Measurements from ENCODE around the gene MRPL24. TPM values are rescaled to one million over a fixed set of nuclear protein-coding genes. Genes with fewer than 3 reads are reported as not detected.

Gene MRPL24
- total RNA-seq, 2 experiments from 2014 or later = 59.8 to 62.6 TPM

- no peak overlapping the region for H3K4me3 Mint-ChIP-seq
- no peaks in the 10 kb centered on the region for H3K36me3 Mint-ChIP-seq (ENCODE audit: low read depth)
- H3K4me1 Mint-ChIP-seq (ENCODE audit: low read depth) = peaks cover 29% of the 10 kb centered on the region
- DNase-seq (no peak), ATAC-seq (no peak)
- H3K27ac Mint-ChIP-seq = peak overlapping the region; percentile 5
- H3K9me3 Mint-ChIP-seq (ENCODE audit: insufficient read depth) = no peaks in the 10 kb centered on the region
- peaks cover 53% of the 10 kb centered on the region for H3K27me3 Mint-ChIP-seq (ENCODE audit: low read depth)
- POLR2A ChIA-PET = interaction anchor here (0.9 kb wide), 1 partner anchor 100 kb away, joined by 3 read pairs; the partner anchor contains the start of gene NAXE
- CTCF ChIA-PET = interaction anchor here (1.0 to 19.7 kb wide), 7 partner anchors 13 to 184 kb away, joined by 3 to 543 read pairs (median 69); partner anchors contain the start of genes CRABP2, INSRR, ISG20L2 and METTL25B
Measured at GRCh38 chr1:156691665-156692440, 49.0 kb downstream of the MRPL24 start.

DNA sequence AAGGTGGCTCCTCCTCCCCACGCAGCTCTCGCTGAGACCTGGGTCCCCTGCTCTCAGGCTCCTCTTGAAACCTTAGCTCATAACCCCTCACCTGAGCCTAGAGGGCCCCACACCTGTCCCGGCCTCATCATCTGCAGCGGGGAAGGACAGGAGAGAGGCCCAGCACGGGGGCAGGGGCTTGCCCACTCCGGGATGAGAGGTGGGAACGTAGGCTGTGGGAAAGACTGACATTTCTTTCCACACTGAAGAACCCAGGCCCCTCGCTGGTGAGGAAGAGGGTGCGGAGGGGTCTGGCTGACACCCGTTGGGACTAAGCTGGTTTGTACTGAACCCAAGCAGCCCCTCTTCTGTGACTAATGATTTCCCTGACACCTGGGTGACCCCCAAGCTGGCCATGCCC lies 49.7 kb downstream of the MRPL24 start:
- POLR2A ChIA-PET = interaction anchor here (0.9 kb wide), 1 partner anchor 99 kb away, joined by 3 read pairs; the partner anchor contains the start of gene NAXE
- DNase-seq (no peak), ATAC-seq (no peak)
- Mint-ChIP-seq H3K27ac (no peak overlapping the region), H3K36me3 (ENCODE audit: low read depth) (no peaks in the 10 kb centered on the region), H3K4me1 (ENCODE audit: low read depth) (peaks cover 29% of the 10 kb centered on the region), H3K27me3 (ENCODE audit: low read depth) (peaks cover 53% of the 10 kb centered on the region), H3K9me3 (ENCODE audit: insufficient read depth) (no peaks in the 10 kb centered on the region), H3K4me3 (no peak overlapping the region)
- CTCF ChIA-PET = interaction anchor here (1.0 to 19.7 kb wide), 9 partner anchors 12 to 199 kb away, joined by 3 to 543 read pairs (median 67); partner anchors contain the start of genes CRABP2, INSRR, ISG20L2 and METTL25B

DNA sequence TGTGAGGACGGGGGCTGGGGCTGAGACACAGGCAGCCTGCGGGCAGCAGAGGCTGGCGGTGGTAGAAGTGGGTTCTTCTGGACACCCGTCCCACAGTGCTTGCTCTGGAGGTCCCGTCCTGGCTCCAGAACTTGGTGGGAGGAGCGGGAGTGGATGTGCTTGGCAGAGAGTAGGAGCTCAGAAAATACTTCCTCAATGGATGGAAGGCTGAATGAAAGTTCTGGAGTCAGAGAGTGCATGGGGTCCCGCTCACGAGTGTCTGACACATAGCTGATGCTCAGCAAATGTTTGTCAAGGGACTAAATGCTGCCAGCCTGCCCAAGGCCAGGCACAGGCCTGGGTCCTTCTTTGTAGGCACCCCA lies 50.2 kb downstream of the MRPL24 start:
- POLR2A ChIA-PET = interaction anchor here (0.7 to 2.1 kb wide), 5 partner anchors 11 to 99 kb away, joined by 3 to 16 read pairs (median 5); partner anchors contain the start of gene NAXE
- Mint-ChIP-seq H3K27ac (no peak overlapping the region), H3K9me3 (ENCODE audit: insufficient read depth) (no peaks in the 10 kb centered on the region), H3K36me3 (ENCODE audit: low read depth) (no peaks in the 10 kb centered on the region), H3K4me3 (no peak overlapping the region), H3K27me3 (ENCODE audit: low read depth) (peaks cover 54% of the 10 kb centered on the region), H3K4me1 (ENCODE audit: low read depth) (peaks cover 29% of the 10 kb centered on the region)
- CTCF ChIA-PET = interaction anchor here (0.9 to 19.7 kb wide), 20 partner anchors 12 to 245 kb away, joined by 3 to 543 read pairs (median 10); partner anchors contain the start of genes CRABP2, INSRR, ISG20L2 and METTL25B
- DNase-seq (no peak), ATAC-seq (no peak)

DNA sequence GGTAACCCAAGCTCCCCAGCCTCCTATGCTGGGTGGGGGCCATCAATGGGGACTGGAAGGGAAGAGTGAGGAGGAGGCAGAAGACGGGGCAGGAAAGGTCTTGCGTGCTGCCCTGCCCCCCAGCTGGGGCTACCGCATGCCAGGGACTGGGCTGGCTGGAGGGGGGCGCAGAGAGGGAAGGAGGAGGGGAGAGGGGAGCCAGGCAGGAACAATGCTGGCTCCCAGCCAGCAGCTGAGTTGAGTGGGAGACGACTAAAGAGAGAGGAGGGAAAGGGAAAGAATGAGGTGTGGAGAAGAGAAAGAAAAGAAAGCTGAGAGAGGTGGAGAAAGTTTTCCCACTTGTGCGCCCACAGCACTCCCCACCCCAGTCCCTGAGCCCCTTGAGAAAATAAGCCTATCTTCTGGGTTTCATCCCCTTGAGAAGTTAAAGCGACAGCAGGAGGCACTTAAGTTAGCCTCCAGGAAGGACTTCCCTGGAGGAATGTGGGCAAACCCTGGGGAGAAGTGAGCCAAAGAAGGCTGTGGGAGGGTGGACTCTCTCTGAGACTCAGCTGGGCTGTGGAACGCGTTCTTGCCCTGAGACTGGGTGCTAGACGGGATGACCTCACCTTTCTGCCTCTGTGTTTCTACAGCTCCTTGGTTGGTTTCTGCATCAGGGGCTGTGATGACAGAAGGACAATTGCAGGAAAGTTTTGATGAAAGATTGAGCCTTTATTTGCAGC lies 50.8 kb downstream of the MRPL24 start:
- ATAC-seq (no peak), DNase-seq (no peak)
- Mint-ChIP-seq H3K27ac (no peak overlapping the region), H3K4me1 (ENCODE audit: low read depth) (peaks cover 29% of the 10 kb centered on the region), H3K9me3 (ENCODE audit: insufficient read depth) (no peaks in the 10 kb centered on the region), H3K27me3 (ENCODE audit: low read depth) (peaks cover 57% of the 10 kb centered on the region), H3K4me3 (no peak overlapping the region), H3K36me3 (ENCODE audit: low read depth) (no peaks in the 10 kb centered on the region)
- CTCF ChIA-PET = interaction anchor here (0.6 to 19.7 kb wide), 48 partner anchors 11 to 445 kb away, joined by 3 to 543 read pairs (median 4); partner anchors contain the start of genes CRABP2, INSRR, ISG20L2 and METTL25B
- POLR2A ChIA-PET = interaction anchor here (0.7 to 2.1 kb wide), 5 partner anchors 11 to 66 kb away, joined by 3 to 16 read pairs (median 5); partner anchors contain the start of genes ISG20L2 and METTL25B

DNA sequence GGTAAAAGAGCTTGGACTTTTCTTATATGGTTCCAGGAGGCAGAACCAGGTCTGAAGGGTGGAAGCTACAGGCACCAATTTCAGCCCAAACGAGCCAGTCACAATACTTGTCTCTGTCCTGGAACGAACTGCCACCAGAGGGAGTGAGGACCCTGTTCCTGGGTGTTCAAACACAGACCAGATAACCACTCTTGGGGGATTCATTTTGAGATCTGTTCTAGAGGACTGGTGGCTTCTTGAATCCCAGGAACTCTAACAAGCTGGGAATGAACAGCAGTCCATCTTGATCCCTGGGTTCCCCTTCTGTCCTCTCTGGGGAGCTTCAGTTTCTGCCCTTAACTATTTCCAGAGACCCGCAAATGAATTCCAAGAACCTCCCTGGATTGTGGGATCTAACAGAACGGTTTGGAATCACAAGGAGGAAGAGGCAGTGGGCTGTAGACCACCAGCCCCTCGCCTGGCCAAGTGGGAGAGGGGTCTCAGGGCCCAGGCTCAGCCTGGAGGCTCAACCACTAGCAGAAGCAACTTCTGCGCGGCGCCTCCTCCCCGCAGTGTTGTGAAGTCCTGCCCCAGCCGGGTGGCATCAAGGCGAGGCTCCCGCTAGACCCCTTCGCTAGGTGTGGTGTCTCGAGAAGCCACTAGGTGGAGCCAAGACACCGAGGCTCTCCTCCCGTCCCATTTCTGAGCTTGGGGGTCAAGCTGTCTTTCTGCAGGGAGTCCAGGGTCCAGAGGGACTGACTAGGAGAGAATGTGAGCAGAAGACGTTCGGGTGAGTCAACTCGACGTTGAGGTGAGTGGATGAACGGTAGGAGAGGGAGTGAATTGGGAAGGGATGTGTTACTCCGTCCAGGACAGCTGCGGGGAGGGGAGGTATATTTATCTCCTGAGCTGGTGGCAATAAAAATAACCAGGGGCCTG lies 51.6 kb downstream of the MRPL24 start:
- no peaks in the 10 kb centered on the region for H3K9me3 Mint-ChIP-seq (ENCODE audit: insufficient read depth)
- no peak overlapping the region for H3K4me3 Mint-ChIP-seq
- H3K27ac Mint-ChIP-seq = no peak overlapping the region
- H3K36me3 Mint-ChIP-seq (ENCODE audit: low read depth) = no peaks in the 10 kb centered on the region
- peaks cover 55% of the 10 kb centered on the region for H3K27me3 Mint-ChIP-seq (ENCODE audit: low read depth)
- DNase-seq (peak; percentile 83), ATAC-seq (peak; percentile 97)
- ChIA-PET POLR2A (interaction anchor here (0.7 to 2.1 kb wide), 5 partner anchors 12 to 171 kb away, joined by 3 to 16 read pairs (median 5); partner anchors contain the start of genes ISG20L2 and METTL25B), CTCF (interaction anchor here (0.6 to 19.7 kb wide), 53 partner anchors 10 to 446 kb away, joined by 3 to 543 read pairs (median 4); partner anchors contain the start of genes CRABP2, INSRR, ISG20L2 and METTL25B)
- H3K4me1 Mint-ChIP-seq (ENCODE audit: low read depth) = peaks cover 36% of the 10 kb centered on the region

Other genes starting within 250 kb of the MRPL24 start
- 10 to 100 TPM; 34.8 to 40.1 TPM for gene MEF2D, start 240.3 kb downstream of the MRPL24 start, total RNA-seq
- 10 to 100 TPM; 28.6 to 31.0 TPM for gene IQGAP3, start 168.5 kb downstream of the MRPL24 start, total RNA-seq
- gene TTC24, start 161.4 kb downstream of the MRPL24 start, total RNA-seq = 10 to 100 TPM; 18.6 to 19.7 TPM
- gene NAXE, start 149.3 kb downstream of the MRPL24 start, total RNA-seq = 10 to 100 TPM; 54.3 to 60.3 TPM
- 10 to 100 TPM; 43.9 to 44.7 TPM for gene GPATCH4, start 139.6 kb downstream of the MRPL24 start, total RNA-seq
- not detected for gene HAPLN2, start 121.7 kb downstream of the MRPL24 start, total RNA-seq
- not detected for gene BCAN, start 99.0 kb downstream of the MRPL24 start, total RNA-seq
- not detected for gene NES, start 63.7 kb downstream of the MRPL24 start, total RNA-seq
- 1 to 10 TPM; 1.3 to 1.9 TPM for gene CRABP2, start 35.5 kb downstream of the MRPL24 start, total RNA-seq
- gene METTL25B, start 12.6 kb downstream of the MRPL24 start, total RNA-seq = 10 to 100 TPM; 30.0 to 34.0 TPM
- 10 to 100 TPM; 56.3 to 58.8 TPM for gene ISG20L2, start 12.3 kb downstream of the MRPL24 start, total RNA-seq
- gene HDGF, start 10.6 kb upstream of the MRPL24 start, total RNA-seq = 100 to 1,000 TPM; 261 to 264 TPM
- gene PRCC, start 26.4 kb upstream of the MRPL24 start, total RNA-seq = 10 to 100 TPM; 71.9 to 75.5 TPM
- 10 to 100 TPM; 84.0 to 86.7 TPM for gene SH2D2A, start 75.8 kb upstream of the MRPL24 start, total RNA-seq
- gene INSRR, start 118.0 kb upstream of the MRPL24 start, total RNA-seq = under 1 TPM; 0.21 TPM
- gene NTRK1, start 119.8 kb upstream of the MRPL24 start, total RNA-seq = 1 to 10 TPM; 9.9 TPM
- gene PEAR1, start 152.6 kb upstream of the MRPL24 start, total RNA-seq = under 1 TPM; 0.21 to 0.40 TPM
- gene LRRC71, start 179.5 kb upstream of the MRPL24 start, total RNA-seq = not detected